PC-3 (cell line): ENCODE measurements around the gene SH3RF1.
"Not testable (repeated sequence)": the region's sequence is repeated elsewhere in the genome, so short reads cannot be mapped to it uniquely, and the experiment has no call there.

Source experiments
- EZH2 ChIP-seq: fragments of 300-600 bp; sonication (generic); IDR thresholded peaks from one replicate; pipeline ENCODE4 v1.6.1; 2017; ENCODE audit warnings: antibody characterized with exemption, mild to moderate bottlenecking, low read length; ENCODE audit not compliant: unreplicated experiment
- TF ChIP-seq, protein P1 (sequence below): fragments of 300-600 bp; sonication (generic); conservative IDR thresholded peaks from 2 replicates; pipeline ENCODE4 v1.5.1; 2017; ENCODE audit warnings: antibody characterized with exemption, low read depth, mild to moderate bottlenecking, low read length

DNA sequence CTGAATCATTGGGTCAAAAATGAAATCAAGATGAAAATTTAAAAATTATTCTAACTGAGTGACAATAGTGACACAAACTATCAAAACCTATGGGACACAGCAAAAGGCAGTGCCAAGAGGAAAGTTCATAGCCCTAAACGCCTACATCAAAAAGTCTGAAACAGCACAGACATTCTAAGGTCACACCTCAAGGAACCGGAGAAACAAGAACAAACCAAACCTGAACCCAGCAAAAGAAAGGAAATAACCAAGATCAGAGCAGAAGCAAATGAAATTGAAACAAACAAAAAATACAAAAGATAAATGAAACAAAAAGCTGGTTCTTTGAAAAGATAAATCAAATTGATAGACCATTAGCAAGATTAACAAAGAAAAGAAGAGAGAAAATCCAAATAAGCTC, 80.8 kb downstream of the SH3RF1 start:
- not testable (repeated sequence) for TF ChIP-seq EZH2
- TF ChIP-seq, protein P1, sequence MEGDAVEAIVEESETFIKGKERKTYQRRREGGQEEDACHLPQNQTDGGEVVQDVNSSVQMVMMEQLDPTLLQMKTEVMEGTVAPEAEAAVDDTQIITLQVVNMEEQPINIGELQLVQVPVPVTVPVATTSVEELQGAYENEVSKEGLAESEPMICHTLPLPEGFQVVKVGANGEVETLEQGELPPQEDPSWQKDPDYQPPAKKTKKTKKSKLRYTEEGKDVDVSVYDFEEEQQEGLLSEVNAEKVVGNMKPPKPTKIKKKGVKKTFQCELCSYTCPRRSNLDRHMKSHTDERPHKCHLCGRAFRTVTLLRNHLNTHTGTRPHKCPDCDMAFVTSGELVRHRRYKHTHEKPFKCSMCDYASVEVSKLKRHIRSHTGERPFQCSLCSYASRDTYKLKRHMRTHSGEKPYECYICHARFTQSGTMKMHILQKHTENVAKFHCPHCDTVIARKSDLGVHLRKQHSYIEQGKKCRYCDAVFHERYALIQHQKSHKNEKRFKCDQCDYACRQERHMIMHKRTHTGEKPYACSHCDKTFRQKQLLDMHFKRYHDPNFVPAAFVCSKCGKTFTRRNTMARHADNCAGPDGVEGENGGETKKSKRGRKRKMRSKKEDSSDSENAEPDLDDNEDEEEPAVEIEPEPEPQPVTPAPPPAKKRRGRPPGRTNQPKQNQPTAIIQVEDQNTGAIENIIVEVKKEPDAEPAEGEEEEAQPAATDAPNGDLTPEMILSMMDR: not testable (repeated sequence)
